ENCODE data around the gene GYG1. TPM values are rescaled to one million over a fixed set of nuclear protein-coding genes. Genes with fewer than 3 reads are reported as not detected.

Gene GYG1
- total RNA-seq, 1 donor from 2014 or later, result 21.3 TPM

DNA sequence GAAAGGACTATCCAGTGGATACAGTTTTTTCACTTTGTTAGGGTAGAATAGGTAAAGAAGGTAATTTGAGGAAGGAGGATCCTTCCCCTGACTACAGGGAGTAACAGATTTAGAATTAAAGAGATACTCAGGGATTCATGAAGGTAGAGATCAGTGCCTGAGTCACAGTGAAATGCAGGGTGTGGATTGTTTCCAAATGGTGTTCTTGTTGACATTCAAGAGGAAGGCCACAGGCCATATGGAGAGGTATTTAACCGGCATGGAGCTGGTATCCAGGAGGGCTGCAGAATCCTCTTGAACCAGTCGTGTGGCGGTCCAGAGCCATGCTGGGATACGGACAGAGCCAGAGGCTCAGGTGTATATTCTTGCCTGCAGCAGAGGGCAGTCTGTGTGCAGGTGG, 28.2 kb downstream of the GYG1 start:
- H3K27me3 ChIP-seq (ENCODE audit: control insufficient read depth, insufficient read depth, low read length), result no peaks in the 10 kb centered on the region
- TF ChIP-seq, protein P1, sequence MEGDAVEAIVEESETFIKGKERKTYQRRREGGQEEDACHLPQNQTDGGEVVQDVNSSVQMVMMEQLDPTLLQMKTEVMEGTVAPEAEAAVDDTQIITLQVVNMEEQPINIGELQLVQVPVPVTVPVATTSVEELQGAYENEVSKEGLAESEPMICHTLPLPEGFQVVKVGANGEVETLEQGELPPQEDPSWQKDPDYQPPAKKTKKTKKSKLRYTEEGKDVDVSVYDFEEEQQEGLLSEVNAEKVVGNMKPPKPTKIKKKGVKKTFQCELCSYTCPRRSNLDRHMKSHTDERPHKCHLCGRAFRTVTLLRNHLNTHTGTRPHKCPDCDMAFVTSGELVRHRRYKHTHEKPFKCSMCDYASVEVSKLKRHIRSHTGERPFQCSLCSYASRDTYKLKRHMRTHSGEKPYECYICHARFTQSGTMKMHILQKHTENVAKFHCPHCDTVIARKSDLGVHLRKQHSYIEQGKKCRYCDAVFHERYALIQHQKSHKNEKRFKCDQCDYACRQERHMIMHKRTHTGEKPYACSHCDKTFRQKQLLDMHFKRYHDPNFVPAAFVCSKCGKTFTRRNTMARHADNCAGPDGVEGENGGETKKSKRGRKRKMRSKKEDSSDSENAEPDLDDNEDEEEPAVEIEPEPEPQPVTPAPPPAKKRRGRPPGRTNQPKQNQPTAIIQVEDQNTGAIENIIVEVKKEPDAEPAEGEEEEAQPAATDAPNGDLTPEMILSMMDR (IDR thresholded peaks at IDR 0.05; ENCODE audit: insufficient read depth, low read length, severe bottlenecking), result no peak
- no peak for FAIRE-seq
- DNase-seq (ENCODE audit: low read depth), result peak; percentile 29
- H3K4me3 ChIP-seq (ENCODE audit: low read depth, low read length), result no peak overlapping the region
- H3K36me3 ChIP-seq (ENCODE audit: control insufficient read depth, insufficient read depth, low read length), result no peaks in the 10 kb centered on the region

DNA sequence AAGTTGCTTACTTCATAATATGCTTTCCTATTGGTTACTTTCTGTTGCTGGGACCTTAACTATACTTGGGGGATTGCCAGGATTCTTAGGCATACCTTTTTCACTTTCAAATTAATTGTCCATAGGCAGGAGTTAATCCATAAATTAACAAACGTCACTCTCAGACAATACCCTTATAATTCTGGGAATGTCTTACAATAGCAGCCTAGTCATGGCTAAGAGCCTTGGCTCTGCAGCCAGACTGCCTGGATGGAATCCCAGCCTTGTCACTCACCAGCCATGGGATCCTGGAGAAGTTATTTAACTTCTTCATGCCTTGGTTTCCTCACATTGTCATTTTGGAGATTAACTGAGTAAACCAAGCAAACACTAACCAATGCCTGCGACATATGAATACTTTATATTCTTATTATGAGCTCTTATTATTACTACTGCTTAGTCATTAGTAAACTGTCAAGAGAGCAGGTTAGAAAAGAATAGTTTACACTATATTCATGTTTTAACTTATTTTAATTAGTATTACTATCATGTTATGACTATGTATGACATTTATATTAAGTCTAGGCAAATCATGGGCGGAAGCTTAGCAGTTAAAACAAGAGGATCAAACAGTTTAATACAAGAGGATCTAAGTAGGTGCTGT, 29.0 kb downstream of the GYG1 start:
- Histone ChIP-seq H3K4me3 (ENCODE audit: low read depth, low read length) (no peak overlapping the region), H3K36me3 (ENCODE audit: control insufficient read depth, insufficient read depth, low read length) (no peaks in the 10 kb centered on the region), H3K27me3 (ENCODE audit: control insufficient read depth, insufficient read depth, low read length) (no peaks in the 10 kb centered on the region)
- DNase-seq (ENCODE audit: low read depth) (no peak), FAIRE-seq (no peak)
- TF ChIP-seq, protein P1 (IDR thresholded peaks at IDR 0.05; ENCODE audit: insufficient read depth, low read length, severe bottlenecking), result no peak

DNA sequence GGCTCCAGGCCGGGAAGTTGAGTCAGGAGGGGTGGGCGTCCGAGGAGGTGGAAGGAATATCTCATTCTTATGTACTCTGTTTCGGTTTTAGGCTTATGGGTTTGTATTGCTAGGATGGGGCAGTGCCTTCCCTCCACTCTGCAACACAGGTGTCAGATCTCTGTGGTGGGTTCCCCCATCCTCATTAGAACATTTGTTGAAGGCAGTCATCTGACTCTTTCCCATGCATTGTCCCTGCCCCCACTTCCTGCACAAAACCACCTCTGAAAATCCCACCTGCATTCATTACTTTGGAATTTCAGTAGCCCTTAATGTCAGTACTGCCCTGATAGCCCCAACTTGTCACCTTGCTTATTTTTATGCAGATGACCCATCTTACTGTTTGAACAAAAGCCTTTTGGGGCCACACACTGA, 29.5 kb downstream of the GYG1 start:
- DNase-seq (ENCODE audit: low read depth) (no peak), FAIRE-seq (no peak)
- H3K4me3 ChIP-seq (ENCODE audit: low read depth, low read length), result no peak overlapping the region
- TF ChIP-seq, protein P1 (IDR thresholded peaks at IDR 0.05; ENCODE audit: insufficient read depth, low read length, severe bottlenecking), result no peak
- H3K36me3 ChIP-seq (ENCODE audit: control insufficient read depth, insufficient read depth, low read length), result no peaks in the 10 kb centered on the region
- no peaks in the 10 kb centered on the region for H3K27me3 ChIP-seq (ENCODE audit: control insufficient read depth, insufficient read depth, low read length)

DNA sequence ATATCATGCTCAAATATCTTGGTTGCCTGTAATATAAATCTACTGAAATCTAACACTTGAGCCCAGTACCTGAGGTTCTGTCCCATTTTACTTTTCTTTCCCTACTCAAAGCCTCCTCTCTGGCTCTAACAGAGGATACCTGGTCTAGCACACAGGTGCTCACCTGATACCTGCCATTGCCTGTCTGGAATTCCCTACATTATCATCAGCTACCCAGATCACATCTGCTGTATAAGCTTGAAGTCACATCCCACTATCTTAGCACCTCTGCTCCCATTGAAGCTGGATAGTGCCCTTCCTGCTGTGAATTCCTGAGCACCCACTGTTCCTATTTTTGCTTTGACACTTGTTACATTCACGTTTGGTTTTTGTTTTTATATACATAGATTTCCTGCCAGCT, 30.5 kb downstream of the GYG1 start:
- TF ChIP-seq, protein P1 (IDR thresholded peaks at IDR 0.05; ENCODE audit: insufficient read depth, low read length, severe bottlenecking), result no peak
- DNase-seq (ENCODE audit: low read depth) (no peak), FAIRE-seq (no peak)
- Histone ChIP-seq H3K4me3 (ENCODE audit: low read depth, low read length) (no peak overlapping the region), H3K27me3 (ENCODE audit: control insufficient read depth, insufficient read depth, low read length) (no peaks in the 10 kb centered on the region), H3K36me3 (ENCODE audit: control insufficient read depth, insufficient read depth, low read length) (no peaks in the 10 kb centered on the region)

DNA sequence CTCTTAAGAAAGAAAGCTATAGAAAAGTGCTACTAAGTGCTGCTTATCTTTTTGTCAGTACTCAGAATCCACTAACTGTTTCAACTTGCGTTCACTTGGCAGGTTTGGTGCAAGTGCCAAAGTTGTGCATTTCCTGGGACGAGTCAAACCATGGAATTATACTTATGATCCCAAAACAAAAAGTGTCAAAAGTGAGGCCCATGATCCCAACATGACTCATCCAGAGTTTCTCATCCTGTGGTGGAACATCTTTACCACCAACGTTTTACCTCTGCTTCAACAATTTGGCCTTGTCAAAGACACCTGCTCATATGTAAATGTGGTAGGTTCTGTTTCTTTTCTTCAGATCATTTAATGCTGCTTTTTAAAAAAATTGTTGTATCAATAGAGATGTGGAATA, 32.6 kb downstream of the GYG1 start:
- DNase-seq (ENCODE audit: low read depth) (peak; percentile 28), FAIRE-seq (peak; percentile 28)
- H3K4me3 ChIP-seq (ENCODE audit: low read depth, low read length), result no peak overlapping the region
- H3K27me3 ChIP-seq (ENCODE audit: control insufficient read depth, insufficient read depth, low read length), result no peaks in the 10 kb centered on the region
- H3K36me3 ChIP-seq (ENCODE audit: control insufficient read depth, insufficient read depth, low read length), result no peaks in the 10 kb centered on the region
- TF ChIP-seq, protein P1 (IDR thresholded peaks at IDR 0.05; ENCODE audit: insufficient read depth, low read length, severe bottlenecking), result no peak

DNA sequence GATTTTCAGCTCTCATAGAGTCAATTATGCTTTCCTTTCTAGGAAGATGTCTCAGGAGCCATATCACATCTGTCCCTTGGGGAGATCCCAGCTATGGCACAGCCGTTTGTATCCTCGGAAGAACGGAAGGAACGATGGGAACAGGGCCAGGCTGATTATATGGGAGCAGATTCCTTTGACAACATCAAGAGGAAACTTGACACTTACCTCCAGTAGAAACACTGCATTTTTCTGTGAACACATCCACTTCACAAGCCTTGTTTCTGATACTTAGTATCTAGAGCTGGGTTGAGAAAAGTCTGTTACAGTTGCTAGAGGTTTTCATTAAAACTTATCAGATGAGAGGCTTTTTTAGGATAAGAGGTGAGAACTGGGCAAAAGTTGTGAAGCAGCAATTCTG, 35.4 kb downstream of the GYG1 start:
- TF ChIP-seq, protein P1 (IDR thresholded peaks at IDR 0.05; ENCODE audit: insufficient read depth, low read length, severe bottlenecking), result no peak
- H3K27me3 ChIP-seq (ENCODE audit: control insufficient read depth, insufficient read depth, low read length), result no peaks in the 10 kb centered on the region
- no peaks in the 10 kb centered on the region for H3K36me3 ChIP-seq (ENCODE audit: control insufficient read depth, insufficient read depth, low read length)
- H3K4me3 ChIP-seq (ENCODE audit: low read depth, low read length), result no peak overlapping the region
- FAIRE-seq (no peak), DNase-seq (ENCODE audit: low read depth) (no peak)
